ENCODE data around the gene FAM131B.

DNA sequence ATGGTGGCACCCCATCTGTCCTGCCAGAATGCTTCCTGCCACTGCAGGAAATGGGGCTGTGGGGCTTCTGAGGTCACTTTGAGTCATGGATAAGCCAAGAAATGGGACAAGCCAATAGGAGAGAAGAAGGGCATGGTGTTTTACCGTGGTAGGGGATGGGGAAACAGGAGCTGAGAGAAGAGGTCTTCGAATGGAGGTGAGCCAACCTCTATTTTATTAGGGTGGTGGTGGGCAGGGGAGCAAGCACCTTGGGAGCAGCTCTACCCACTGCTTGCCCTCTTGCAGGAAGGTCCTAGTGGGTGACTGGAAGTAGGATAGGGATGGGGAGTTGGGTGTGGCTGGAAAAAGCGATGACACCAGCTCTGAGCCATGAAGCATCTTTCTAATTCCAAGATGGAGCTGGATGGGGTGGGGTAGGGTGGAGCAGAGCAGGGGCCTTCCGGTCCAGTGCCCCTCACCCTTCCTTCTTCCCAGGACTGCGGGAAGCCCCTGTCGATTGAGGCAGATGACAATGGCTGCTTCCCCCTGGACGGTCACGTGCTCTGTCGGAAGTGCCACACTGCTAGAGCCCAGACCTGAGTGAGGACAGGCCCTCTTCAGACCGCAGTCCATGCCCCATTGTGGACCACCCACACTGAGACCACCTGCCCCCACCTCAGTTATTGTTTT lies 27.7 kb upstream of the FAM131B start:
- TF ChIP-seq CTCF (IDR thresholded peaks at IDR 0.05; ENCODE audit: low read depth, low read length) (no peak), EZH2phosphoT487 (IDR thresholded peaks at IDR 0.05; ENCODE audit: low read depth) (no peak)
